GM19023 (cell line): ENCODE results near the gene NUDT11.
"Not testable (repeated sequence)": the region's sequence is repeated elsewhere in the genome, so short reads cannot be mapped to it uniquely, and the experiment has no call there.

ENCODE experiments used
- ATAC-seq: cut with Tn5 transposase; IDR thresholded peaks from one replicate; pipeline ENCODE4 v1.9.1; 2021; ENCODE audit warnings: mild to moderate bottlenecking, moderate library complexity; ENCODE audit not compliant: unreplicated experiment

Gene NUDT11

DNA sequence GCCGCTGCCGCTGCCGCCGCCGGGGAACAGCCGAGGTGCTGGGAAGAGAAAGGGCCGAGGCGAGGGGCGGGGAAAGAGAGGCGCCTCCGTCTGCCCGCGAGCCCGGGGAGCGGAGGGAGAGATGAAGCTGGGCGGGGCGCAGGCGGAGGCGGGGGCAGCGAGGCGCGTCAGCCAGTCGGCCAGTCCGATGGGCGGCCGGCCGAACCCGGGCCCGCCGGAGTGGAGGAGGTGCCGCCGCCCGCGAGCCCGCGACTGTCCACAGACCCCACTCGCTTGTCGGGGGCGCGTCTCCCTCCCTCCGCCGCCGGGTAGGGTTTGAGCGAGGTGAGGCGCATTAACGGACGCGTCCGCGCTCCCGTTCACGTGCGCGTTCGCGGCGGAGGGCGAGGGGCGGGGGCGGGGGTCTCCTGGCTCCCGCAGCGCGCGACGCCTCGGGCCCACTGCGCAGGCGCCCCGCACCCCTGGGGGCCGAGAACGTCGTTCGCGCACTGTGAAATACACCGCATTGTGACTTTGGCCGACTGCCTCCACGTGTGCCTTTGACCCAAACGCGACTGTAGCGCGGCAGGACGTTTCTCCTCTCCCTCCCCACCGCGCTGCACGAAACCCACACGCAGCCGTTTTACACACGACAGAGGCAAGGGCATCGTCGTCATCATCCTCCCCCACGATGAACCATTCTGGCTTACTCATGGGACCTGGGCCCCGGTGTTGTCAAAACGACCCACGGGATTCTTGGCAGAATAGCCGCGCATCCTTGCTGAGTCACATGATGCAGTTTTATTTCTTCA lies at the start of gene NUDT11:
Gene NUDT11, minus strand, starts transcription at position 92 of the 791 bp plus-strand sequence. CDS start 148 bp downstream, outside the sequence.
- ATAC-seq = peak; percentile 76

DNA sequence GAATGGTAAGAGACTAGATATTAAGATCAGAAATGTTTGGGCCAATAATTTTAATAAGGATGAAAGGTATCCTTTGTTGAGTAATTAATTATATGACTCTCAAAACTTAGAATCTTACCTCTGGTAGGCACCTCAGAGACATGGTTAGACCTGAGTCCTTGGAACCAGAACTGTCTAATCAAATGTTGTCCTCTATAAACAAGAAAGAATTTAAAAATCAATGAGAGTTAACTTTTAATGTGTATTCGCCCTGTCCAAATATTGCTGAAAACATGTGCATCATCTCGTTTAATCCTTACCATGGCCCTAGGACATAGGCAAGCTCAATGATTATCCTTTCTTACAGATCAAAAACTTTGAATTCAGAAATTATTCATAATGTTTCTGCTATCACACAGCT lies 24.0 kb upstream of the NUDT11 start:
- ATAC-seq = no peak

DNA sequence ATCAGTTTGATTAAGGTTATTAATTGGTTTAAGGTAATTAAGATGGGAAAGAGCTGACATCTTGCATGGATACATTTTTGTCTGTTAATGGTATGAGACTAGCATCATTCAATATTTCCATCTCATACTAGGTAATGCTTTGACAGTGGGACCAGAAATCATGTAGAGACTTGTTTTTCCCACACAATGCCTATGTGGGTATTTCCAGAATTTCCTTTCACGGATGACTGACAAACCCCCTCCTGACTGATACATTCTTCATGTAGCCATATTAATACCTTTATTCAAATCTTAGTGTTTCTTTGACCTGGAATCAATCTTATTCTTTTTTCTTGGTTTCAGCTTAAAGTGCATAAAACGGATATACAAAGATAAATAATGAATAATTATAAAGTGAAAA lies 22.7 kb upstream of the NUDT11 start:
- not testable (repeated sequence) for ATAC-seq

DNA sequence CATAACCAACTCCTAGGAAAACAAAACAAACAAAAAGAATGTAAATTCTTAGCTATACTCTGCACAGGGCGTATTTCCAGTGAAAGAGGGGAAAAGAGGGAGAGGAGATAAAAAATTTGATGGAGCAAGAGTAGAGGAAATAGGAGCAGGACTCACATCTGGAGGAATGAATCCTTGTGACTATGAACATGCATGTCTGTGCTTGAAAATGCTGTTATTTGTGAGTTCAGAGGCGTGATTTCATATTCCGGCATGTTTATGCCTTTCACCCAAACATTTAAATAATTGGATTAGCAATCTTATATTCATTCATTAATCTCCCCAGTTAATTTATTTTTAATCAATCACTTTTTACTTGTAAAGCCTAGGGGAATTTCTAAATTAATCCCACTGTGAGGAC lies 11.2 kb upstream of the NUDT11 start:
- no peak for ATAC-seq

DNA sequence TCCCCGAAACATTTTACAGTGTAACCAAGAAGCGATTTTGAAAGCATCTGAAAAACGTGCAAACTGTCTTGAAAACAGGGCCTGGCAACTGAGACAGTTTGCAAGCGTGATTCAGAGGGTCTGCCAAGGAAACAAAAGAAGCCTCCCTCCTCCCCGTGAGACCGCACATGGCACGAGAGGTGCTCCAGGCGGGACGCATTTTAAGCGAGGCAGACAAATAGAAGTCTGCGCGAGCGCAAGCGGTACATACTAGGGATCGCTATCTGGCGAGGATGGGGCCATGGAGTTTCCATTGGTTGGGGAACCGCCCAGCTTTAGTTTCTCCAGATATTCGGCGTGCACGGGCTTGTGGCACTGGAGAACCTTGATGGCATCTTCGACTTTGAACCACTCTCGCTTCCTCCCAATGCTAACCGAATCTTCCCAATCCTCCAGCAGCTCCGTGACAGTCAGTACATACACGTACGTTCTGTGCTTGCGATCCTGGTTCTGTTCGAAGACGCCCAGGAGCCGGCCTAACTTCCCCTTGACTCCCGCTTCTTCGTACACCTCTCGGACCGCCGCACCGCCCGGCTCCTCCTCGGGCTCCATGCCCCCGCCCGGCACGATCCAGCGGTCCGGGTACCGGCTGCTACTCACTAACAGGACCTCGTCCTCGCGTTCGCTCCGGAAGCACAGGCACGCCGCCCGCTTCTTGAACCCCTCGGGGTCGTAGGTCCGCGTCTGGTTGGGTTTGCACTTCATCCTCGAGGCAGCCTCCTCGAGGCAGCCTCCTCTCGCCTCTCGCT lies 497 bp downstream of the NUDT11 start:
- ATAC-seq = peak; percentile 29

DNA sequence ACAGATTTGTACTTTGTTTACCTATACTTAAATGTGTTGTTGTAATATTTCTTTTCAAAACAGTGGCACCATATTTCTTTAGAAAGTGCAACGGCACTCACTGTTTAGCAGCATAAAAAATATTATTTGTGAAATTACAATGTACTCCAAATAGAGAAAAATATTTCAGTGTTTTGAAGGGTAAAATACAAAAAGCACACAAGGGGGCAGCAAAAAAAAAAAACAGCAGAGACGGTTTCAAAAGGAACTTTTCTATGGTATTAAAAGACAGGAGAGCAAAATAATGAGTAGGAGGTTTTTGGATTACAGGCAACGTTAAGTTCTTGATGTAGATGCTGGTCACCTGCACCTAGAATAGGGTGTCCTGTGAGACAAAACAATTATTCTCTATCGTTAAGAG lies 2.0 kb downstream of the NUDT11 start:
- no peak for ATAC-seq

DNA sequence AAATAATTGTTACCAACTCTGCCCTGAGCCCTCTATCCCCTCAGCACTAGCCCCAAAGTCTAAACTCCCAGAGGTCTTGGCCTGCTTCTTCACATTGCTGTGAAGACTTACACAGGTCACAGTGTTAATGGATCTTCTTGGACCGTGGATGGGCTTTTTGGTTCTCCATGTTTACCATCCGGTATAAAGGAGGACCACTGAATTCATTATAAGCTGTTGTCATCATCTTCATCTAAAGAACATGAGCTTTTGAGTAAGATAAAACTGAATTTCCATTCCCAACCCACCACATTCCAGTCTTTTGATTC lies 8.5 kb downstream of the NUDT11 start:
- no peak for ATAC-seq

DNA sequence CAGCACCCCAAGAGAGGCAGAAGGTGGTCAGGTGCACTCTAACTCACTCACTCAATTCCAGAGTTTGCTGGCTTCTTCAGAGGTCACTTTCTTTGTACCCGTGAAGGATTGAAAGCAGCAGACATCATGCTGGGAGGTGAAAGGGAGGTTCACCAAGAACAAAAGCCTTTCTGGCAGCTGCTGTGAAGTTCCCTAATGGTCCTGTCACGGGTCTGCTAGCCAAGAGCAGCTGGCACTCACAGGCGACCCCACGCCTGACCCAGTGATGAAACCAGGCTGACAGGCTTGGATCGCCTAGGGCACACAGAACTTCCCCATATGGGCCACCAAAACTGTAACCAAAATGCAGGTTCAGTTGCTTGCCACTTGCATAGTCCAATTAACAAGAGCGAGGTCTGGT lies 11.8 kb downstream of the NUDT11 start:
- ATAC-seq = no peak

DNA sequence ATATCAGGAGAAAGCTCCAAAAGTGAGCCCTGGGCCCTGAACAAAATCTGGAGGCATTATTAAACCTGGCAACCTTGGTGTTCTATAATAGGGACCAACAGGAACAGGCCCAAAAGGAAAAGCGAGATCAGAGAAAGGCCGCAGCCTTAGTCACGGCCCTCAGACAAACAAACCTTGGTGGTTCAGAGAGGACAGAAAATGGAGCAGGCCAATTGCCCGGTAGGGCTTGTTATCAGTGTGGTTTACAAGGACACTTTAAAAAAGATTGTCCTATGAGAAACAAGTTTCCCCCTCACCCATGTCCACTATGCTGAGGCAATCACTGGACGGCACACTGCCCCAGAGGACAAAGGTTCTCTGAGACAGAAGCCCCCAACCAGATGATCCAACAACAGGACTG lies 14.0 kb downstream of the NUDT11 start:
- not testable (repeated sequence) for ATAC-seq

DNA sequence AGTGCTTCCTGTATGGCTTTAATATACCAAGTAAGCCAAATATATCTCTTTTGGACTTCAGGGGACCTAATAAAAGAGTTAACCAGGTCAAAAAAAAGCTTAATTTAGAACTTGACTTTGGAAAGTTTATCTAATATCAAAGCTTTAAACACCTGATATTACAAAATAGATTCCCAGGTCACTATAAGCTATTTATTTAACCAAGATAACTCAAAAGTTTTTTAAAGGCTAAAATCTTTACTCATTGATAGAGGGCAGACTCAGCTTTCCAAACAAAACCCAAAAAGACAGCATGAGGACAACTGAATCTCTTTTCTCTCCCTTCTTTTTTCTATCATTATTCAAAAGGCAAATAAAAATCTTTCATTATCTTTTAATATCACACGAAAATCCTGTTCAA lies 19.5 kb downstream of the NUDT11 start:
- ATAC-seq = no peak

DNA sequence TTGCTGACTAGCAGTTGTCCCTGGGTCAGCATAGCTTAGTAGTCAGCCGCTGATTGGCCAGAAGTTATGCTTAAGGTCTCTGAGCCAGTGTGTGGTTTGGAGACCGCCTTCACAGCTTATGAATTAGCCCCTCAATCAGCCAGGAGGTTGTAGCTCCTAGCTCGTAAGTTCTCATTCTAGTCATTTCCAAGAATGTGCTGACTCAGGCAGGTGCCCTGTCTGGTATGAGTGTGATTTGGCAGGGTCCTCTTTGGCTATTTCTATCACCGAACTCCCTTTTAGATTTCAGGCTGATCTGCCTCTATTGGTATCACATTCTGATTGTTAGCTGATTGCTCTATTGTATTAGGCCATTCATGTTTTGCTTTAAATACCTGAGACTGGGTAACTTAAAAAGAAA lies 33.1 kb downstream of the NUDT11 start:
- no peak for ATAC-seq

DNA sequence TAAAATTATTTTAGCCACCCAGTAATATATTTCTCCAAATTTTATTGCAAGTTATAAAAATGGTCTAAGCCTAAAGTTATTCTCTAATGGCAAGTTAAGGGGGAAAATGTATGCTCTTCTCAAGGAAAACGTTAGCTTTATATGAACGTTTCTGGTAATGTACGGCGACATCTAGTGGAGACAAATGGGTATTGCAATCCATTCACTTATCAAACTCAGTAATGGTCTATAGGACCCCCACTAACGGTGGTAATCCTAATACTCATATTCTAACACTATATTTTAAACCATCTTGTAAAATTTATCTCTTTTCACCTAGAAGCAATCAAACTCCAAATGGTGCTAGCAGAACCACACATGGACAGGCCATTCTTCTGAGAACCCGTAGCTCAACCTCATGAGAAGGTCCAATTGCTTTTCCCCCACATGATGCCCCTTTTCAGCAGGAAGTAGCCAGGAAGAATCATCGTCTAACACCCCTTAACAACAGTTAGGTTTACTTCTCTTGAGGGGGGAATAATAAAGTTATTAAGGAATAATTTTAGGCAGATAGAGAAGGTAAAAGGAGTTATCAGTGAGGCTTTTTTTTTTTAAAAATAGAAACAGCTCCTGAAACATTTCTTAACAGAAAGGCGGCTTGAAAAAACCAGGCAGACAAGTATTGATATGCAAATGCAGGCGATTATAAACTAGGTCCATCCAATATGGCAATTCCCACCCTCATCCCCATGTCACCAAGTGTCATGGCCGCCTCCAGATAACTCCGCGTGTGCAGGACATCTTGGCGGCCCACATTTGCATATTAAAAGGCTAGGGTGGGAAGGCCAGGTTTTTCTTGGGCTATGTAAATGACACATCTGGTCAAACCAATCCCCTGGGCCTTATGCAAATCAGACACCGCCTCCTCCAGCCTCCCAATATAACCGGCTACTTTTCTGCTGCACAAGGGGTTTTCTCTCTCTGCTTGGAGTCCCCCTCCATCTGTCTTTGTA lies 35.0 kb downstream of the NUDT11 start:
- no peak for ATAC-seq

DNA sequence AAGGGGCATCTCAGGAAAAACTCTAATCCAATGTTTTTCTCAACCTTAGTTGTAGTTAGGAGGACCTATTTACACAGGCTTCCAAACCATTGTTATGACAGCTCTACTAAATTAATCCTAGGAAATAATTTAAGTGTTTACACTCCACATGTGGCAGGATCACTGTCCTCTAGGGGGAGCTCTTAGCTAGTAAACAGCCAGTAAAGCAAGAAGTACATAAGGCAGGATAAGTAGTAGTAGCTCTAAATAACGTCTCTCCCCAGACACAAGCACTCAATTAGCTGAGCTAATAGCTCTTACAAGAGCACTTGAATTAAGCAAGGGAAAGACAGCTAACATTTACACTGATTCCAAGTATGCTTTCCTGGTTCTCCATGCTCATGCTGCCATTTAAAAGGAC lies 37.3 kb downstream of the NUDT11 start:
- no peak for ATAC-seq

DNA sequence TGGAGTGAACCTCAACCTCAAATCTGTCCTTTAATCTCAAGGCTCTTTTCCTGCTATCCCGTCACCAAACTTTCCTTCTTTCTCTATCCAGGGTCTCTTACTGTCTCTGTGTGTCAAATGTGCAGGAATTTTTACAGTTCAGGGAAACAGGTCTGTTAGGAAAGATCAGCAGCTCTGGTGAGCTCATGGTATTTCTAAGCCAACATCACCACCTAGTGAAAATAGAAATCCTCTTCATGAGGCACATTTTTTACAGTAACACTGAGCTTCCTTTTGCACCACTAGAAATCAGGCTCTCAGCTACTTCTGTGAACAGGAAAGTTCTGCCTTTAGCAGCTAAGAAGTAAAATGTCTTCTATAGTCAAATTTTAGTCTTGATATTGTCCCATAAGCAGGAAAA lies 39.6 kb downstream of the NUDT11 start:
- no peak for ATAC-seq

DNA sequence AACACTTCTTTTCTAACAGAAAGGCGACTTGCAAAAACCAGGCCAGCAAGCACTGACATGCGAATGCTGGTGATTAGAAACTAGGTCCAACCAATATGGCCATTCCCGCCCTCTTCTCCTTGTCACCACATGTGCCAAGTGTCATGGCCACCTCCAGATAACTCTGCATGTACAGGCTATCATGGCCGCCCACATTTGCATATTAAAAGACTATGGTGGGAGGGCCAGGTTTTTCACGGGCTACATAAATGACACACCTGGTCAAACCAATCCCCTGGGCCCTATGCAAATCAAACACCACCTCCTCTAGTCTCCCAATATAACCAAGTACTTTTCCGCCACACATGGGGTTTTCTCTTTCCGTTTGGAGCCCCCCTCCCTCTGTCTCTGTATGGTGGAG lies 40.1 kb downstream of the NUDT11 start:
- no peak for ATAC-seq

DNA sequence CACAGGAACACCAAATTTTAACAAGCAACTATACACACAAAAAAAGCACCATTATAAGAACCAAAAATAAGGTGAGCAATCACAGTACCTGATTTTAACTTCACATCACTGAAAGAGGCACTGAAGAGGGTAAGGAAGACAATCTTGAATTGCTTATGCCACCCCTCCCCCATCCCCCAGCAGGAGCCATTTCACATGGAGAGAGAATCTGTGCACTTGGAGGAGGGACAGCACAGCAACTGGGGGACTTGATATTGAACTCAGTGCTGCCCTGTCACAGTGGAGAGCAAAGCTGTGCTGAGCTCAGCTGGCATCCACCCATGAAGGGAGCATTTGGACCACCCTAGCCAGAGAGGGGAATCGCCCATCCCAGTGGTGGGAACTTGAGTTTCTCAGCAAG lies 56.0 kb downstream of the NUDT11 start:
- no peak for ATAC-seq
